Activated naive CD4-positive, alpha-beta T cell treated with anti-CD3 and anti-CD28 coated beads, Interleukin-2, amount 50 U/mL, for 16 hours (primary cell): ENCODE data around the gene SNRPA.
"Not testable (repeated sequence)": the region's sequence is repeated elsewhere in the genome, so short reads cannot be mapped to it uniquely, and the experiment has no call there.

Experiments used
- DNase-seq: peaks from one replicate; pipeline ENCODE4 v3.0.0-alpha.2; 2020

SNRPA gene

GRCh38 chr19:40802300-40803169, 51.5 kb downstream of the SNRPA start:
- no peak for DNase-seq

GRCh38 chr19:40803170-40803856, 52.3 kb downstream of the SNRPA start:
- DNase-seq: no peak

- peak; percentile 54 for DNase-seq
Observed at GRCh38 chr19:40803857-40804782, 53.1 kb downstream of the SNRPA start.

GRCh38 chr19:40804783-40805242, 53.8 kb downstream of the SNRPA start:
- no peak for DNase-seq

GRCh38 chr19:40805258-40805868, 54.4 kb downstream of the SNRPA start:
- no peak for DNase-seq

GRCh38 chr19:40806423-40807146, 55.6 kb downstream of the SNRPA start:
- peak; percentile 76 for DNase-seq

- DNase-seq: no peak
Observed at GRCh38 chr19:40807147-40808020, 56.4 kb downstream of the SNRPA start.

- no peak for DNase-seq
Observed at GRCh38 chr19:40808021-40808325, 57.0 kb downstream of the SNRPA start.

GRCh38 chr19:40808497-40808896, 57.5 kb downstream of the SNRPA start:
- no peak for DNase-seq

GRCh38 chr19:40809358-40810086, 58.5 kb downstream of the SNRPA start:
- DNase-seq: no peak

- DNase-seq: no peak
Observed at GRCh38 chr19:40810160-40810559, 59.2 kb downstream of the SNRPA start.

- peak; percentile 47 for DNase-seq
Observed at GRCh38 chr19:40810649-40811408, 59.8 kb downstream of the SNRPA start.

- DNase-seq: peak; percentile 51
Observed at GRCh38 chr19:40811478-40812341, 60.7 kb downstream of the SNRPA start.

GRCh38 chr19:40812571-40812970, 61.6 kb downstream of the SNRPA start:
- not testable (repeated sequence) for DNase-seq

GRCh38 chr19:40813182-40813581, 62.2 kb downstream of the SNRPA start:
- DNase-seq: no peak
